ENCODE measurements around the gene CHIT1.
"Not testable (repeated sequence)": the region's sequence is repeated elsewhere in the genome, so short reads cannot be mapped to it uniquely, and the experiment has no call there.

The CHIT1 gene

GRCh38 chr1:203265541-203265940, 36.1 kb upstream of the CHIT1 start:
- no peak for DNase-seq

- no peak for DNase-seq
Measured at GRCh38 chr1:203264052-203264501, 34.6 kb upstream of the CHIT1 start.

GRCh38 chr1:203263496-203263895, 34.0 kb upstream of the CHIT1 start:
- no peak for DNase-seq

GRCh38 chr1:203256636-203257035, 27.2 kb upstream of the CHIT1 start:
- DNase-seq, result not testable (repeated sequence)

- DNase-seq, result not testable (repeated sequence)
Measured at GRCh38 chr1:203254782-203255181, 25.3 kb upstream of the CHIT1 start.

- no peak for DNase-seq
Measured at GRCh38 chr1:203252678-203253077, 23.2 kb upstream of the CHIT1 start.

GRCh38 chr1:203251466-203251865, 22.0 kb upstream of the CHIT1 start:
- DNase-seq, result no peak

- DNase-seq, result no peak
Measured at GRCh38 chr1:203250911-203251310, 21.4 kb upstream of the CHIT1 start.

- DNase-seq, result no peak
Measured at GRCh38 chr1:203244776-203245175, 15.3 kb upstream of the CHIT1 start.

GRCh38 chr1:203241708-203242107, 12.2 kb upstream of the CHIT1 start:
- DNase-seq, result not testable (repeated sequence)

GRCh38 chr1:203239526-203240305, 10.2 kb upstream of the CHIT1 start:
- DNase-seq, result no peak

- DNase-seq, result no peak
Measured at GRCh38 chr1:203239081-203239480, 9.6 kb upstream of the CHIT1 start.

GRCh38 chr1:203238535-203238934, 9.1 kb upstream of the CHIT1 start:
- DNase-seq, result no peak

- not testable (repeated sequence) for DNase-seq
Measured at GRCh38 chr1:203234901-203235300, 5.4 kb upstream of the CHIT1 start.

- DNase-seq, result no peak
Measured at GRCh38 chr1:203228670-203229069, 803 bp downstream of the CHIT1 start.

- no peak for DNase-seq
Measured at GRCh38 chr1:203227371-203228083, 1.9 kb downstream of the CHIT1 start.

- DNase-seq, result no peak
Measured at GRCh38 chr1:203225071-203225470, 4.4 kb downstream of the CHIT1 start.

GRCh38 chr1:203223012-203223775, 6.3 kb downstream of the CHIT1 start:
- DNase-seq, result no peak

GRCh38 chr1:203219934-203220333, 9.5 kb downstream of the CHIT1 start:
- DNase-seq, result no peak

- DNase-seq, result no peak
Measured at GRCh38 chr1:203219171-203219570, 10.3 kb downstream of the CHIT1 start.

- no peak for DNase-seq
Measured at GRCh38 chr1:203217668-203218067, 11.8 kb downstream of the CHIT1 start.

GRCh38 chr1:203217139-203217655, 12.3 kb downstream of the CHIT1 start:
- no peak for DNase-seq
